ENCODE measurements around the gene PDE5A. TPM values are rescaled to one million over a fixed set of nuclear protein-coding genes. Genes with fewer than 3 reads are reported as not detected.

The PDE5A gene
- total RNA-seq, 1 experiment from 2014 or later = 8.5 TPM

GRCh38 chr4:119585771-119586170 lies 42.8 kb downstream of the PDE5A start:
- no peak overlapping the region for H3K27ac ChIP-seq
- TF ChIP-seq, protein P1, sequence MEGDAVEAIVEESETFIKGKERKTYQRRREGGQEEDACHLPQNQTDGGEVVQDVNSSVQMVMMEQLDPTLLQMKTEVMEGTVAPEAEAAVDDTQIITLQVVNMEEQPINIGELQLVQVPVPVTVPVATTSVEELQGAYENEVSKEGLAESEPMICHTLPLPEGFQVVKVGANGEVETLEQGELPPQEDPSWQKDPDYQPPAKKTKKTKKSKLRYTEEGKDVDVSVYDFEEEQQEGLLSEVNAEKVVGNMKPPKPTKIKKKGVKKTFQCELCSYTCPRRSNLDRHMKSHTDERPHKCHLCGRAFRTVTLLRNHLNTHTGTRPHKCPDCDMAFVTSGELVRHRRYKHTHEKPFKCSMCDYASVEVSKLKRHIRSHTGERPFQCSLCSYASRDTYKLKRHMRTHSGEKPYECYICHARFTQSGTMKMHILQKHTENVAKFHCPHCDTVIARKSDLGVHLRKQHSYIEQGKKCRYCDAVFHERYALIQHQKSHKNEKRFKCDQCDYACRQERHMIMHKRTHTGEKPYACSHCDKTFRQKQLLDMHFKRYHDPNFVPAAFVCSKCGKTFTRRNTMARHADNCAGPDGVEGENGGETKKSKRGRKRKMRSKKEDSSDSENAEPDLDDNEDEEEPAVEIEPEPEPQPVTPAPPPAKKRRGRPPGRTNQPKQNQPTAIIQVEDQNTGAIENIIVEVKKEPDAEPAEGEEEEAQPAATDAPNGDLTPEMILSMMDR (conservative IDR thresholded peaks at IDR 0.05) = no peak
- no peak for TF ChIP-seq EZH2 (IDR thresholded peaks at IDR 0.05; ENCODE audit: low read depth)
- H3K9me3 ChIP-seq (ENCODE audit: insufficient read depth, low read depth) = no peaks in the 10 kb centered on the region
- intact Hi-C loops (cut with micrococcal nuclease; ENCODE audit: unreplicated experiment) = no loop called here
- ChIA-PET CTCF (no interaction called here), POLR2A (ENCODE audit: unreplicated experiment) (no interaction called here)
- H2AFZ ChIP-seq = no peak overlapping the region
- H3K4me3 ChIP-seq = no peak overlapping the region
- no peaks in the 10 kb centered on the region for H3K9me2 ChIP-seq (ENCODE audit: insufficient read depth)
- no peak overlapping the region for H3K4me2 ChIP-seq
- DNase-seq = no peak
- no peaks in the 10 kb centered on the region for H3K4me1 ChIP-seq (replicated peaks; ENCODE audit: insufficient read depth)
- no peaks in the 10 kb centered on the region for H3K36me3 ChIP-seq (ENCODE audit: low read depth)
- H3K27me3 ChIP-seq (ENCODE audit: insufficient read depth, low read depth) = no peaks in the 10 kb centered on the region
- H3F3A ChIP-seq (ENCODE audit: insufficient read depth, low read depth) = no peaks in the 10 kb centered on the region
- H4K20me1 ChIP-seq (ENCODE audit: insufficient read depth) = no peaks in the 10 kb centered on the region
- BruUV-seq (replicated peaks) = no TSS peak
- no peaks in the 10 kb centered on the region for H3K79me2 ChIP-seq (ENCODE audit: low read depth)

GRCh38 chr4:119581190-119581873 lies 47.3 kb downstream of the PDE5A start:
- POLR2A ChIA-PET (ENCODE audit: unreplicated experiment) = no interaction called here
- intact Hi-C loops (cut with micrococcal nuclease; ENCODE audit: unreplicated experiment) = no loop called here
- H3K27ac ChIP-seq = no peak overlapping the region
- H3K4me3 ChIP-seq = no peak overlapping the region
- H2AFZ ChIP-seq = no peak overlapping the region
- no peak for TF ChIP-seq EZH2 (IDR thresholded peaks at IDR 0.05; ENCODE audit: low read depth)
- TF ChIP-seq, protein P1 (conservative IDR thresholded peaks at IDR 0.05) = no peak
- H4K20me1 ChIP-seq (ENCODE audit: insufficient read depth) = no peaks in the 10 kb centered on the region
- no peaks in the 10 kb centered on the region for H3K79me2 ChIP-seq (ENCODE audit: low read depth)
- no peaks in the 10 kb centered on the region for H3K27me3 ChIP-seq (ENCODE audit: insufficient read depth, low read depth)
- DNase-seq = no peak
- H3K36me3 ChIP-seq (ENCODE audit: low read depth) = no peaks in the 10 kb centered on the region
- H3K9me2 ChIP-seq (ENCODE audit: insufficient read depth) = no peaks in the 10 kb centered on the region
- H3K4me1 ChIP-seq (replicated peaks; ENCODE audit: insufficient read depth) = no peaks in the 10 kb centered on the region
- no peaks in the 10 kb centered on the region for H3F3A ChIP-seq (ENCODE audit: insufficient read depth, low read depth)
- CTCF ChIA-PET = no interaction called here
- BruUV-seq (replicated peaks) = no TSS peak
- H3K4me2 ChIP-seq = no peak overlapping the region
- H3K9me3 ChIP-seq (ENCODE audit: insufficient read depth, low read depth) = no peaks in the 10 kb centered on the region

DNA sequence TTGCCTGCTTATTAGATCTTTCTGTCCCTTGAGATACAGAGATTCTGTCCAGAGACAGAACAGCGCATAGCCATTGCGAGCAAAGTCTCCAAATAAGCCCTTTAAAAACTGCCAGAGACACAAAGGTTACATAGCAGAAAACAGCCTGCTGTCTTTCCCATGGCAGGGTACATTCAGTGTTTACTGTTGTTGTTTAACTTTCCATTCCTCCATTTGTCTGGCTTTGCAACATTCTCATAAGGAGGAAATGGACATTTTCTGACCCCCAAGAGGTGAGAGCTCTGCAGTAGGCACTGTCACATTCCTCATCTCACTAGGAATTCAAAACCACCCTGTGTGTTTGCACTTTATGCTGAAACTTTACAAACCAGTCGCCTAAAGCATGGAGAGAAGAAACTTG lies 48.3 kb downstream of the PDE5A start:
- TF ChIP-seq, protein P1 (conservative IDR thresholded peaks at IDR 0.05) = no peak
- TF ChIP-seq EZH2 (IDR thresholded peaks at IDR 0.05; ENCODE audit: low read depth) = no peak
- Histone ChIP-seq H3K9me2 (ENCODE audit: insufficient read depth) (no peaks in the 10 kb centered on the region), H3K4me2 (no peak overlapping the region), H3F3A (ENCODE audit: insufficient read depth, low read depth) (no peaks in the 10 kb centered on the region), H3K36me3 (ENCODE audit: low read depth) (no peaks in the 10 kb centered on the region), H4K20me1 (ENCODE audit: insufficient read depth) (no peaks in the 10 kb centered on the region), H3K79me2 (ENCODE audit: low read depth) (no peaks in the 10 kb centered on the region), H3K27me3 (ENCODE audit: insufficient read depth, low read depth) (no peaks in the 10 kb centered on the region), H3K4me1 (replicated peaks; ENCODE audit: insufficient read depth) (no peaks in the 10 kb centered on the region), H3K9me3 (ENCODE audit: insufficient read depth, low read depth) (no peaks in the 10 kb centered on the region), H3K27ac (no peak overlapping the region), H3K4me3 (no peak overlapping the region), H2AFZ (no peak overlapping the region)
- intact Hi-C loops (cut with micrococcal nuclease; ENCODE audit: unreplicated experiment) = no loop called here
- POLR2A ChIA-PET (ENCODE audit: unreplicated experiment) = no interaction called here
- CTCF ChIA-PET = no interaction called here
- BruUV-seq (replicated peaks) = no TSS peak
- no peak for DNase-seq

Measured in PC-9 (cell line).